ENCODE data around the gene CCL3.
A peak's percentile ranks its signal among the peaks of the same experiment; 100 is the strongest.

CCL3 gene

DNA sequence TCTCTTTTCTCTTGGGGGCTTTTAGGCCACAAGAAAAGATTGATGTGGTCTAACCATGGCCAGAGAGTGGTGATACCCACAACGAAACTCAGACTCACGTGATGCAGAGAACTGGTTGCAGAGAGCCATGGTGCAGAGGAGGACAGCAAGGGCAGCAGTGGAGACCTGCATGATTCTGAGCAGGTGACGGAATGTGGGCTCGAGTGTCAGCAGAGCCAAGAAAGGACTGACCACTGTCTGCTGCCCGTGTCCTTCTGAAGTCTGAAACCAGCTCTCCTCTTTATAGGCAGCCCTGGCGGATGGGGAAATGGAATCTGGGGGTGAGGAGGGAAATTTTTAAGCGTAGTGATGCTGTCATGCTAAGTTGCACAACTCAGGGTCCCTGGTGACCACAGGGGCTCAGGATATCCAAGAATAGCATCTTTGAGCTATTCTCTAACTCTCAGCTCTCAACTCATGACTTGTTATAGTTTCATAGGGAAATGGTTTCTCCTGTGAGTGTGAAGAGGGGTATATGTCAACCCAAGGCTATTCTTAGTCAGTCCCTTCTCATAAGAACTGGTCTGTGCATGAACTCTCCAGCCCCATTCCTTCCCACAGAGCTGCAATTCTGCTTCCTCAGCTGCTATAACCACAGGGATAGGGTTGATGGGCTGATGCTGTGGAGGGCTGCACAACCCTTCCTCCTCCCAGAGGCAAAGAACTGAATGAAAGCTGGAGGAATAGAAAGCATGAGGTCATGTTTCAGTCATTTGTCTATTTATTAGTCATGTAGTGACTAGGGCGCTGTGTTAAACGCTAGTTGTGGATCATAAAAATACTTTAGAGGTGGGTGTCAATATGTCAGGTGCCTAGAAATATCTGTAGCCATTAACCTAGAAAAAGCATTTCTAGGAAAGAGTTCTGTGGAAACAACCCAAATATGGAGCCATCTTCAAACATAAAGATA, at the start of gene CCL3:
CCL3 (minus strand) TSS at position 256 of the 949 bp plus-strand sequence; CDS start at position 171, 85 bp downstream.
- DNase-seq (ENCODE audit: low read depth), result no peak
- TF ChIP-seq, protein P1, sequence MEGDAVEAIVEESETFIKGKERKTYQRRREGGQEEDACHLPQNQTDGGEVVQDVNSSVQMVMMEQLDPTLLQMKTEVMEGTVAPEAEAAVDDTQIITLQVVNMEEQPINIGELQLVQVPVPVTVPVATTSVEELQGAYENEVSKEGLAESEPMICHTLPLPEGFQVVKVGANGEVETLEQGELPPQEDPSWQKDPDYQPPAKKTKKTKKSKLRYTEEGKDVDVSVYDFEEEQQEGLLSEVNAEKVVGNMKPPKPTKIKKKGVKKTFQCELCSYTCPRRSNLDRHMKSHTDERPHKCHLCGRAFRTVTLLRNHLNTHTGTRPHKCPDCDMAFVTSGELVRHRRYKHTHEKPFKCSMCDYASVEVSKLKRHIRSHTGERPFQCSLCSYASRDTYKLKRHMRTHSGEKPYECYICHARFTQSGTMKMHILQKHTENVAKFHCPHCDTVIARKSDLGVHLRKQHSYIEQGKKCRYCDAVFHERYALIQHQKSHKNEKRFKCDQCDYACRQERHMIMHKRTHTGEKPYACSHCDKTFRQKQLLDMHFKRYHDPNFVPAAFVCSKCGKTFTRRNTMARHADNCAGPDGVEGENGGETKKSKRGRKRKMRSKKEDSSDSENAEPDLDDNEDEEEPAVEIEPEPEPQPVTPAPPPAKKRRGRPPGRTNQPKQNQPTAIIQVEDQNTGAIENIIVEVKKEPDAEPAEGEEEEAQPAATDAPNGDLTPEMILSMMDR (conservative IDR thresholded peaks at IDR 0.05; ENCODE audit: control insufficient read depth, insufficient read depth, low read depth, low read length), result no peak
- no peak within 1 kb of the TSS for H3K4me3 ChIP-seq (ENCODE audit: control insufficient read depth, low read depth, low read length)

DNA sequence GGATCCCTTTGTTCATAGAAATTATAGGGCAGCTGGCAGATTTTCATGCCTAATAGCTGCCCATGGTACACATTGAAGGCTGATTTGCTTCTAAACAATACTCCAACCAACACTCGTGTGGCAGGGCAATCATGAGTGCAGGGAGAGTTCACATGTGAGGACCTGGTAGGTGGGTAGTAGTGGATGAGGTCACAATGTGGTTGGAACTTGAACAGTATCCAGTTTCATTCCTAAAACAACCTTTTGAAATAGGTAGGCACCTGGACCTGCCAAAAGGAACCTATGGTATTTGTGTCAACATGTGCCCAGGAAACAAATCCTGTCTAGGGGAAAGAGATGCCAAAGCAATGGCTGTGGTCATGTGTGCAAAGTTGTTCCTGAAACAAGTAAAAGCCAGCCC, 46.5 kb upstream of the CCL3 start:
- TF ChIP-seq, protein P1 (conservative IDR thresholded peaks at IDR 0.05; ENCODE audit: control insufficient read depth, insufficient read depth, low read depth, low read length), result no peak
- no peak for DNase-seq (ENCODE audit: low read depth)
- H3K4me3 ChIP-seq (ENCODE audit: control insufficient read depth, low read depth, low read length), result no peak overlapping the region

DNA sequence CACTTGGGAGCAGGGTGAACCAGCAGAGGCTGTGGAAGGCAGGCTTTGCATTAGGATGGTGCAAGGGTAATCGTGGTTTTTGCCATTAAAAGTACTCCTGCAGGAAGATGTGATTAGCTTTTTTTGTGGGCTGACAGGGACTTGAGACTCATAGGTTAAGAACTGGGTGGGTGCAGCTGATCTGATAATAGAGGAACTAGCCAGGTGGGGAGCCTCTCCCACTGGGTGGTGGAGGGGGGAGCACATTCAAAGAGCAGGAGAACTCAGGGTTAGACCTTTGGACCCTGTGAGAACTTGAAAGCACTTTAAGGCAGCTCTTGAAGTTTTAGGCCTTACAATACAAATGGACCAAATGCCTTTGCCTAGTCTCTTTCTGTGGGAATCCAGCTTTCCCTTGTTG, 46.1 kb upstream of the CCL3 start:
- TF ChIP-seq, protein P1 (conservative IDR thresholded peaks at IDR 0.05; ENCODE audit: control insufficient read depth, insufficient read depth, low read depth, low read length), result no peak
- H3K4me3 ChIP-seq (ENCODE audit: control insufficient read depth, low read depth, low read length), result no peak overlapping the region

DNA sequence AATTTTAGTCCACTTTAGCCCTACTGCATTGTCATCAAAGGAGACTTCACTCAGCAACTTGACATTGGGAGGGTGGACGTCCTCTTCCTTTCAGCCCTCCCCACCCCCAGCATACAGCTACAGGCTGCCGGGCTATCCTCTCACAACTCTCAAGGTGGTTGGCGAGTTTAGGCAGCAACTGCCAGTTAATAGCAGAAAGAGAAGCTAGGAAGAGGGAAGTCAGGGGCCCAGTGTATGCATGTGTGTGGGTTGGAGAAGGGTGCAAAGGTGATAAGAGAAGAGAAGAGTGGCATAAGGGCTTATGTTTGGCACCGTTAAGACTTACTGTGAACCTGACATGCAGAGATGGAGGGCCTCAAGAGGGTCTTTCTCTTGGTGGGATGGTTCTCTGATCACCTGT, 45.5 kb upstream of the CCL3 start:
- H3K4me3 ChIP-seq (ENCODE audit: control insufficient read depth, low read depth, low read length), result no peak overlapping the region
- TF ChIP-seq, protein P1 (conservative IDR thresholded peaks at IDR 0.05; ENCODE audit: control insufficient read depth, insufficient read depth, low read depth, low read length), result no peak
- no peak for DNase-seq (ENCODE audit: low read depth)

More for the DNA sequence above, 46.1 kb upstream of the CCL3 start:
- no peak for DNase-seq (ENCODE audit: low read depth)

DNA sequence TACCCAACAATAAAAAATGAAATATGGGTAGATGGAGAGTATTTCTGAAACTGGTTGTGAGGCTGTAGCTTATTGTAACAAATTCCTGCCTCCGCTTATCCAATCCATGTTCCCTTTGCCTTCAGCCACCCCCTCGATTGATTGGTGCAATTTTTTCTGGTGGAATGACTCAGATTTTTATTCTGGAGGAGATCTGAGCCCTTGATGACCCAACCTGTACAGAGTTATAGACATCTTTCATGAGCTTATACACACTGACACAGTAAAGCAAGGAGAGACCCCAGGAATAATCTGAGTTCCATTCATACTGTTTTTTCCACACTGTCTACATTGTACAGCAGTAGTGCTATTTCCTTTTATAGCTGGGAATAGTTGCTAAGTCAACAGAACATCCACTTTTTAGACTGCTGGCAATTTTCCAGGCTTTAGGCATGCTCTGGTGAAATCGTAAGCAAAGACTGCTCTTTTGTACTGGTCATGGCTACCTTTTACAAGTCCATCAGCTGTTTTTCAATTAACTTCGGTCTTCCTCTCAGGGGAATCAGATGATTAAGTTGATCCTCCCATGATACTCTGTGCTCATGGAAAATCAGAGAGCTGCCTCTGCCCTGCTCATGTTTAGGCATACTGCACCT, 43.8 kb upstream of the CCL3 start:
- H3K4me3 ChIP-seq (ENCODE audit: control insufficient read depth, low read depth, low read length), result no peak overlapping the region
- TF ChIP-seq, protein P1 (conservative IDR thresholded peaks at IDR 0.05; ENCODE audit: control insufficient read depth, insufficient read depth, low read depth, low read length), result no peak
- peak; percentile 38 for DNase-seq (ENCODE audit: low read depth)

DNA sequence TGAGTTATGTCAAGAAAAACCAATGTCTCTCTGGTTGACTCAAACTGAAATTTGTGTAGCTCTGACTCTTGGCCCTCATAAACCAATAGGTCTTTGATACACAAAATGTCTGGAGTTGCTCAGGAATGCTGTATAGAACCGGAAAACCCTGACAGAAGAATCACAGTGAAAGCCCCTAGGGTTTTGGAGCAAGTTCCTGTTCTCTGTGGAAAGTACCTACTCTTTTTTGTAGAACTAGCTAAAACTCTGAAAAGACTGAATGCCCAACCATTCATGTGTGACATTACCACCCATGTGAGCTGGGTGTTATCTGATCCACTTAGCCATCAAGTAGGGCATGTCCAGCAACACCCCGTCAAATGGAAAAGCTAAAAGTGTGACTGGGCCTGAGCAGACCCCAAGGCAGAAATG, 42.5 kb upstream of the CCL3 start:
- DNase-seq (ENCODE audit: low read depth), result no peak
- H3K4me3 ChIP-seq (ENCODE audit: control insufficient read depth, low read depth, low read length), result no peak overlapping the region
- TF ChIP-seq, protein P1 (conservative IDR thresholded peaks at IDR 0.05; ENCODE audit: control insufficient read depth, insufficient read depth, low read depth, low read length), result no peak
